Endothelial cell of umbilical vein (primary cell): ENCODE measurements around the gene GNAS-AS1. TPM values are rescaled to one million over a fixed set of nuclear protein-coding genes. Genes with fewer than 3 reads are reported as not detected.
A peak's percentile ranks its signal among the peaks of the same experiment; 100 is the strongest.

Experiments
- BruUV-seq: library from RNA; stranded (reverse); fragments of 400-500 nt; replicated peaks from 2 replicates; lab custom pipeline; 2021; lab: Mats Ljungman, UMichigan
- CTCF ChIA-PET: fragments of 300-600, 350-600 bp; sonication (Branson Sonifier 250); formaldehyde crosslinking; loops from one replicate; lab custom pipeline; 2021; ENCODE audit warnings: antibody characterized with exemption, inconsistent platforms; lab: Charles Lee
- POLR2A ChIA-PET: fragments of 300-600, 350-600 bp; sonication (Branson Sonifier 250); formaldehyde crosslinking; loops from one replicate; lab custom pipeline; 2021; ENCODE audit warnings: antibody characterized with exemption, inconsistent platforms; lab: Charles Lee
- DNase-seq: peaks from one replicate; pipeline ENCODE4 v3.0.0-alpha.2; 2011; ENCODE audit warnings: low read depth, low spot score
- FAIRE-seq: peaks from 2 replicates; lab custom pipeline; 2011; peaks lifted over from hg19 to GRCh38; lab: Jason Lieb, UNC
- H2AFZ ChIP-seq: 2 replicates; pipeline ENCODE4 v1.6.0; 2012; ENCODE audit warnings: low read depth, low read length, control low read depth, inconsistent platforms
- H3K27ac ChIP-seq: 2 replicates; pipeline ENCODE4 v1.5.1; 2011; ENCODE audit warnings: low read depth, mild to moderate bottlenecking, control low read depth, low read length, moderate library complexity; ENCODE audit not compliant: insufficient read depth
- H3K27me3 ChIP-seq, 2 experiments: 2 replicates each; pipeline versions ENCODE4 v1.6.0 to v1.6.1; 2011; ENCODE audit warnings: low read length in 2 of 2, mixed read lengths in 1 of 2; ENCODE audit not compliant: control insufficient read depth in 2 of 2, insufficient read depth in 2 of 2
- H3K36me3 ChIP-seq, 2 experiments: 2 replicates in 1 of 2; 3 replicates in 1 of 2; pipeline ENCODE4 v1.5.1; 2011; ENCODE audit warnings: low read length in 2 of 2, mild to moderate bottlenecking in 1 of 2, moderate library complexity in 1 of 2; ENCODE audit not compliant: control insufficient read depth in 2 of 2, insufficient read depth in 2 of 2; ENCODE audit errors: extremely low read depth in 1 of 2
- H3K4me1 ChIP-seq: 3 replicates; pipeline ENCODE4 v1.5.1; 2011; ENCODE audit warnings: mild to moderate bottlenecking, low read length; ENCODE audit not compliant: control insufficient read depth, insufficient read depth; ENCODE audit errors: extremely low read depth
- H3K4me2 ChIP-seq: 2 replicates; pipeline ENCODE4 v1.6.1; 2011; ENCODE audit warnings: low read length, control low read depth, mixed read lengths; ENCODE audit not compliant: insufficient read depth
- H3K4me3 ChIP-seq, 3 experiments: fragments of 200-600 bp in 1 of 3; sonication (generic), shearing (Covaris generic) in 1 of 3; replicated peaks in 1 of 3; 2 replicates each; pipeline ENCODE4 v1.5.1; 2011 to 2016; ENCODE audit warnings: control low read depth in 3 of 3, low read length in 3 of 3, mild to moderate bottlenecking in 2 of 3, inconsistent platforms in 1 of 3, low read depth in 1 of 3, moderate library complexity in 1 of 3; ENCODE audit not compliant: insufficient read depth in 1 of 3
- H3K79me2 ChIP-seq: 2 replicates; pipeline ENCODE4 v1.6.0; 2012; ENCODE audit warnings: low read length, inconsistent platforms; ENCODE audit not compliant: control insufficient read depth, insufficient read depth
- H3K9ac ChIP-seq: replicated peaks from 2 replicates; pipeline ENCODE3; 2011; ENCODE audit warnings: low read length, control low read depth; ENCODE audit not compliant: insufficient read depth; ENCODE audit errors: extremely low read depth
- H3K9me1 ChIP-seq: replicated peaks from 3 replicates; pipeline ENCODE4 v1.6.0; 2011; ENCODE audit warnings: mild to moderate bottlenecking, low read length; ENCODE audit not compliant: control insufficient read depth, insufficient read depth; ENCODE audit errors: extremely low read depth
- H3K9me3 ChIP-seq: replicated peaks from 2 replicates; pipeline ENCODE4 v1.5.1; 2012; ENCODE audit warnings: low read length, inconsistent platforms; ENCODE audit not compliant: control insufficient read depth, insufficient read depth
- H4K20me1 ChIP-seq: replicated peaks from 2 replicates; pipeline ENCODE3; 2011; ENCODE audit warnings: mild to moderate bottlenecking, low read length; ENCODE audit not compliant: control insufficient read depth, insufficient read depth; ENCODE audit errors: extremely low read depth
- EZH2 ChIP-seq: IDR thresholded peaks from 2 replicates; pipeline ENCODE4 v1.6.1; 2012; ENCODE audit warnings: borderline replicate concordance, low read depth, mild to moderate bottlenecking, moderate library complexity, low read length, inconsistent platforms; ENCODE audit not compliant: severe bottlenecking
- FOS ChIP-seq: IDR thresholded peaks from 2 replicates; pipeline ENCODE4 v1.6.1; 2011; ENCODE audit warnings: mild to moderate bottlenecking, low read length, moderate library complexity, borderline replicate concordance; ENCODE audit not compliant: insufficient read depth
- GATA2 ChIP-seq: IDR thresholded peaks from 2 replicates; pipeline ENCODE4 v1.7.0; 2011; ENCODE audit warnings: low read depth, mild to moderate bottlenecking, moderate library complexity, mixed read lengths, low read length; ENCODE audit not compliant: insufficient read length, insufficient read depth
- JUN ChIP-seq: IDR thresholded peaks from 2 replicates; pipeline ENCODE4 v1.6.1; 2011; ENCODE audit warnings: borderline replicate concordance, low read depth; ENCODE audit not compliant: insufficient read length, insufficient read depth
- MYC ChIP-seq: IDR thresholded peaks from one replicate; pipeline ENCODE4 v1.6.1; 2011; ENCODE audit warnings: mild to moderate bottlenecking, low read depth, low read length
- POLR2A ChIP-seq: IDR thresholded peaks from 2 replicates; pipeline ENCODE4 v1.6.1; 2012; ENCODE audit warnings: low read depth, mild to moderate bottlenecking, control low read depth, low read length
- POLR2AphosphoS5 ChIP-seq: IDR thresholded peaks from 2 replicates; pipeline ENCODE4 v1.6.1; 2012; ENCODE audit warnings: low read depth, mild to moderate bottlenecking, control low read depth, low read length, moderate library complexity; ENCODE audit not compliant: insufficient read depth
- dilution Hi-C: fragments of 300-500 bp; cut with MboI; formaldehyde crosslinking; loops from one replicate; pipeline ENCODE4 v1.15.0; 2019; ENCODE audit warnings: low sequenced_read_pairs; ENCODE audit not compliant: extremely low pct_ligation_motif_present
- intact Hi-C: fragments of 100-400 bp; cut with micrococcal nuclease; formaldehyde crosslinking; loops from one replicate; pipeline ENCODE4 v1.10.0; 2022
- polyA plus RNA-seq, 4 experiments: library from polyadenylated mRNA; depleted of rRNA in 3 of 4; stranded (reverse) in 3 of 4; unstranded in 1 of 4; fragments of >200 nt; gene quantifications; 2 replicates each; pipeline versions ENCODE4 v1.2.1 to v1.2.3, GENCODE V29; 2011 to 2012; ENCODE audit warnings: missing spikeins in 1 of 4
- total RNA-seq: library from RNA; stranded (reverse); gene quantifications from 2 replicates; pipeline ENCODE4 v1.2.3, GENCODE V29; 2021
- TF ChIP-seq, protein P1 (sequence below): IDR thresholded peaks from 2 replicates; pipeline ENCODE4 v1.6.1; 2011; ENCODE audit not compliant: insufficient read depth, insufficient read length
- TF ChIP-seq, protein P2 (sequence below), 2 donors: IDR thresholded peaks; 1 replicate in 1 of 2; 2 replicates in 1 of 2; pipeline ENCODE4 v1.5.1; 2011; ENCODE audit warnings: low read length in 2 of 2, mild to moderate bottlenecking in 2 of 2, moderate library complexity in 2 of 2, control low read depth in 1 of 2, inconsistent platforms in 1 of 2, low read depth in 1 of 2; ENCODE audit not compliant: insufficient read depth in 1 of 2; ENCODE audit errors: extremely low read depth in 1 of 2

Gene GNAS-AS1
- total and polyA plus RNA-seq, 2 donors (not counting 3 experiments of a cell fraction or from before 2014, with no cell fraction given): 0.11 to 0.58 TPM

DNA sequence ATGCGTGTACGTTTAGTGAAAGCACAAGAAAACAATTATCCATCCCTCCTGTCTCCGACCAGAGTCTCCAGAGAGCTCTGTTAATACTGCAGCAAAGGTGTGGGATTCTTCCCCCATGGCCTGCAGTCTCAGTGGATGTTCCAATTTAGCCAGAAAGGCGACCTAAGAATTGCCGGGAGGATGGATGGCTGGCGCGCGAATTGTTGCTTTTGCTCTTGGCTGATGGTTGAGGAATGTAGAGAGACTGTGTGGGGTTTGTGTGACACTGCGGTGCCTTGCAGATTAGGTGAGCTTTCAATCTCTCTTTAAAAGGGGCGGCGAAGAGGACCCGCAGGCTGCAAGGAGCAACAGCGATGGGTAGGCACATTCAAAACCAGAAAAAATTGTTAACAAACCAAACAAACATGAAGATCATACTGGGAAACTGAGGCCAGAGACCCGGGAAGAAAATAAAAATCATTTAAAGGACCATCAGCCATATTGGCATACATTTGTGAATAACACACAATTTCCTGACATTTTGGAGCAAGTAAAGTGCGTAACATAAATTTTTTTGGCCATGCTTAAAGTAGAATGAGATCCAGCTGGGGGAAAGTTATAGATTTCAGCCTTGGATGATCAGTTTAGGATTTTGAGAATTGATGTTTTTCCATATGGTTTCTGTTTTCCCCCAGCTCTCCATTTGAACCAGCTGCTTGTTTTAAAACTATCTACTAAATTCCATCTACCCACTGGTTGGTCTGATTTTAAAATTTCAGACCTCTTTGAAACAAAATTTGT, 48.1 kb upstream of the GNAS-AS1 start:
- H3K4me2 ChIP-seq: no peak overlapping the region
- no peak overlapping the region for H2AFZ ChIP-seq
- H3K4me1 ChIP-seq: peaks cover 44% of the 10 kb centered on the region
- intact Hi-C loops (loop anchor here (1.0 to 10.0 kb wide), 2 partner anchors 8 to 1184 kb away; partner anchors contain the start of gene PMEPA1), dilution Hi-C loops (no loop called here)
- TF ChIP-seq FOS: no peak
- TF ChIP-seq, protein P1, sequence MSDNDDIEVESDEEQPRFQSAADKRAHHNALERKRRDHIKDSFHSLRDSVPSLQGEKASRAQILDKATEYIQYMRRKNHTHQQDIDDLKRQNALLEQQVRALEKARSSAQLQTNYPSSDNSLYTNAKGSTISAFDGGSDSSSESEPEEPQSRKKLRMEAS: no peak
- H3K9me1 ChIP-seq: no peaks in the 10 kb centered on the region
- no TSS peak for BruUV-seq
- no peaks in the 10 kb centered on the region for H3K27me3 ChIP-seq
- H3K9me3 ChIP-seq: no peaks in the 10 kb centered on the region
- H3K79me2 ChIP-seq: peaks cover 97% of the 10 kb centered on the region
- POLR2A ChIA-PET: no interaction called here
- H3K27ac ChIP-seq: no peak overlapping the region
- H3K36me3 ChIP-seq: peaks cover 15 to 23% of the 10 kb centered on the region in 2 experiments
- FAIRE-seq (no peak), DNase-seq (no peak)
- no peak overlapping the region for H3K9ac ChIP-seq
- CTCF ChIA-PET: interaction anchor here (0.8 to 1.8 kb wide), 3 partner anchors 9 to 133 kb away, joined by 3 to 5 read pairs (median 4); partner anchors contain the start of gene ATP5F1E
- H4K20me1 ChIP-seq: peaks cover 29% of the 10 kb centered on the region
- no peak overlapping the region for H3K4me3 ChIP-seq

DNA sequence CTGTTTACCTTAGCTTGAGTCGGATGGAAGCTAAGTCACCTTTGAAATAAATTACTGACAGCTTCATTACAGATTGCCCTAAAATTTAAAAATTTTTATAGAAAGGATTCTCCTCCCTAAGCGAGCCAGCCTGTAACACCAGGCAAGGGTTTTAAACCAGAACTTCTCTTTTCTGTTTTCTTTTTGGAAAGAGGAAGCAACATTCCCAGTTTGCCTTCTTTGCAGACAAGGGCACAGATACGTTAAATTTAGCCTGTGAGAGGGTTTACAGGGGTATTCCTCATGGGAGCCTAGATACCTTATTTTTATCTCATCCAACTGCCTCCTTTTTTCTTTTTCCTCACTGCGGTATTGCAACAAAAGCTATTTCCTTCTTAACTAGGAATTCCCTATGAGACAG, 46.8 kb upstream of the GNAS-AS1 start:
- FAIRE-seq: no peak
- Histone ChIP-seq H3K9me1 (no peaks in the 10 kb centered on the region), H3K4me3 (no peak overlapping the region), H2AFZ (no peak overlapping the region), H3K27ac (no peak overlapping the region), H4K20me1 (peaks cover 33% of the 10 kb centered on the region), H3K36me3 (peaks cover 9 to 18% of the 10 kb centered on the region in 2 experiments), H3K79me2 (peaks cover 100% of the 10 kb centered on the region), H3K4me1 (peaks cover 51% of the 10 kb centered on the region), H3K9me3 (no peaks in the 10 kb centered on the region), H3K9ac (no peak overlapping the region), H3K4me2 (peak overlapping the region; percentile 1), H3K27me3 (no peaks in the 10 kb centered on the region)
- intact Hi-C loops: loop anchor here (10.0 kb wide), 1 partner anchor 1183 kb away; the partner anchor contains the start of gene PMEPA1
- dilution Hi-C loops: no loop called here
- BruUV-seq: no TSS peak
- DNase-seq: no peak
- CTCF ChIA-PET: interaction anchor here (1.0 to 1.3 kb wide), 2 partner anchors 10 to 27 kb away, joined by 4 read pairs; no protein-coding TSS in a partner anchor
- TF ChIP-seq EZH2: no peak
- TF ChIP-seq POLR2AphosphoS5: no peak
- TF ChIP-seq FOS: no peak
- TF ChIP-seq JUN: no peak
- no peak for TF ChIP-seq POLR2A
- TF ChIP-seq, protein P1: no peak
- TF ChIP-seq, protein P2, sequence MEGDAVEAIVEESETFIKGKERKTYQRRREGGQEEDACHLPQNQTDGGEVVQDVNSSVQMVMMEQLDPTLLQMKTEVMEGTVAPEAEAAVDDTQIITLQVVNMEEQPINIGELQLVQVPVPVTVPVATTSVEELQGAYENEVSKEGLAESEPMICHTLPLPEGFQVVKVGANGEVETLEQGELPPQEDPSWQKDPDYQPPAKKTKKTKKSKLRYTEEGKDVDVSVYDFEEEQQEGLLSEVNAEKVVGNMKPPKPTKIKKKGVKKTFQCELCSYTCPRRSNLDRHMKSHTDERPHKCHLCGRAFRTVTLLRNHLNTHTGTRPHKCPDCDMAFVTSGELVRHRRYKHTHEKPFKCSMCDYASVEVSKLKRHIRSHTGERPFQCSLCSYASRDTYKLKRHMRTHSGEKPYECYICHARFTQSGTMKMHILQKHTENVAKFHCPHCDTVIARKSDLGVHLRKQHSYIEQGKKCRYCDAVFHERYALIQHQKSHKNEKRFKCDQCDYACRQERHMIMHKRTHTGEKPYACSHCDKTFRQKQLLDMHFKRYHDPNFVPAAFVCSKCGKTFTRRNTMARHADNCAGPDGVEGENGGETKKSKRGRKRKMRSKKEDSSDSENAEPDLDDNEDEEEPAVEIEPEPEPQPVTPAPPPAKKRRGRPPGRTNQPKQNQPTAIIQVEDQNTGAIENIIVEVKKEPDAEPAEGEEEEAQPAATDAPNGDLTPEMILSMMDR (IDR thresholded peaks at IDR 0.05; ENCODE audit: extremely low read depth in 1 of 2, insufficient read depth in 1 of 2, low read depth in 1 of 2, low read length in 2 of 2): no peak
- TF ChIP-seq MYC: no peak
- TF ChIP-seq GATA2: no peak
- POLR2A ChIA-PET: no interaction called here
